Measurements from ENCODE around the gene CAMP. TPM values are rescaled to one million over a fixed set of nuclear protein-coding genes. Genes with fewer than 3 reads are reported as not detected.

Gene CAMP
- total RNA-seq, 3 donors from 2014 or later = 2.9 TPM; not detected in 2

DNA sequence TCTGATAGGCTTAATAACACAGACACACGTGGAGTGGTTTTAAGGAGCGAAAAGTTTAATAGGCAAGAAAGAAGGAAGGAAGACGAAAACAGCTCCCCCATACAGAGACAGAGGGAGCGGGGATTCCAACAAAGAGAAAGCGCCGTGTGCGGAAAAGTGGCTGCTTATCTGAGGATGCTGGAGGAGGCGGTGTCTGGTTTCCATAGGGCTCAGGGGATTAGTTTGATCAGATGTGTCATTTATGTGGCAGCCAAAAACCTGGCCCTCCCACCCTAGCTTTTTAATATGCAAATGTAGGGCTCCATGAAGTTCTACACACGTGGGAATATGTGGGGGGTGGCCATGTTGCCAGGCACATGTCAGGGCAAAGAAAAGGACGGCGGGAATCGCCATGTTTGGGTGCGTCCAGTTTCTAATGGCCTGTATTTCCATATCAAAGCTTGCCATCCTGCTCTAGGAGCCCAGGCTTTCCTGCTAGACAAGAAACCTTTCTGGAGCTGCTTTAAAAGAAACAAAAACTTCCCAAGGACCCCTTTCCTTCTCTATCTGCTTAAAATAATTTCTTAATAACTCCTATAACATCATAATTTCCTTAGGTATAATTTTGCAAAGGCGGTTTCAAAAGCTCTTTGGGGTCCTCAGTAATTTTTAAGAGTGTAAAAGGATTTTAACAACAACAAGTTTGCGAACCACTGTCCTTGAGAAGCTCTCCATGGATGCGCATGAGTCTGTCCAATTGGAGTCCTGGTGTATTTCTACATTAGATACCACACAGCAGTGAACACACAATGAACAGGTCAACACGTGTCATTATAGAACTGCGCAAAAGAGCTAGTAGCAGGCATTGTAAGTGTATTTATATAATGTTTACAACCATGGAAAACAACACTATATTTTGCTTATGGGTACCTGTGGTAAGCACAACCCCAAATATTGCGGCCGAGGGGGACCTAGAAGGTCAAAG lies 17.0 kb downstream of the CAMP start:
- no peaks in the 10 kb centered on the region for H3K36me3 ChIP-seq
- TF ChIP-seq POLR2AphosphoS5 (IDR thresholded peaks at IDR 0.05) = no peak
- TF ChIP-seq, protein P1, sequence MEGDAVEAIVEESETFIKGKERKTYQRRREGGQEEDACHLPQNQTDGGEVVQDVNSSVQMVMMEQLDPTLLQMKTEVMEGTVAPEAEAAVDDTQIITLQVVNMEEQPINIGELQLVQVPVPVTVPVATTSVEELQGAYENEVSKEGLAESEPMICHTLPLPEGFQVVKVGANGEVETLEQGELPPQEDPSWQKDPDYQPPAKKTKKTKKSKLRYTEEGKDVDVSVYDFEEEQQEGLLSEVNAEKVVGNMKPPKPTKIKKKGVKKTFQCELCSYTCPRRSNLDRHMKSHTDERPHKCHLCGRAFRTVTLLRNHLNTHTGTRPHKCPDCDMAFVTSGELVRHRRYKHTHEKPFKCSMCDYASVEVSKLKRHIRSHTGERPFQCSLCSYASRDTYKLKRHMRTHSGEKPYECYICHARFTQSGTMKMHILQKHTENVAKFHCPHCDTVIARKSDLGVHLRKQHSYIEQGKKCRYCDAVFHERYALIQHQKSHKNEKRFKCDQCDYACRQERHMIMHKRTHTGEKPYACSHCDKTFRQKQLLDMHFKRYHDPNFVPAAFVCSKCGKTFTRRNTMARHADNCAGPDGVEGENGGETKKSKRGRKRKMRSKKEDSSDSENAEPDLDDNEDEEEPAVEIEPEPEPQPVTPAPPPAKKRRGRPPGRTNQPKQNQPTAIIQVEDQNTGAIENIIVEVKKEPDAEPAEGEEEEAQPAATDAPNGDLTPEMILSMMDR (IDR thresholded peaks at IDR 0.05) = no peak
- TF ChIP-seq POLR2A (IDR thresholded peaks at IDR 0.05) = no peak
- H3K27me3 ChIP-seq = no peaks in the 10 kb centered on the region
- H3K9me3 ChIP-seq = no peaks in the 10 kb centered on the region
- peak overlapping the region; percentile 76 to 86 (median 78) for H3K4me3 ChIP-seq
- H3K4me1 ChIP-seq = no peaks in the 10 kb centered on the region
- H3K27ac ChIP-seq = peak overlapping the region; percentile 83 to 84
- intact Hi-C loops (cut with DNase I; ENCODE audit: low total_unique reads) = no loop called here
- DNase-seq (ENCODE audit: low spot score in 2 of 2) = no peak

DNA sequence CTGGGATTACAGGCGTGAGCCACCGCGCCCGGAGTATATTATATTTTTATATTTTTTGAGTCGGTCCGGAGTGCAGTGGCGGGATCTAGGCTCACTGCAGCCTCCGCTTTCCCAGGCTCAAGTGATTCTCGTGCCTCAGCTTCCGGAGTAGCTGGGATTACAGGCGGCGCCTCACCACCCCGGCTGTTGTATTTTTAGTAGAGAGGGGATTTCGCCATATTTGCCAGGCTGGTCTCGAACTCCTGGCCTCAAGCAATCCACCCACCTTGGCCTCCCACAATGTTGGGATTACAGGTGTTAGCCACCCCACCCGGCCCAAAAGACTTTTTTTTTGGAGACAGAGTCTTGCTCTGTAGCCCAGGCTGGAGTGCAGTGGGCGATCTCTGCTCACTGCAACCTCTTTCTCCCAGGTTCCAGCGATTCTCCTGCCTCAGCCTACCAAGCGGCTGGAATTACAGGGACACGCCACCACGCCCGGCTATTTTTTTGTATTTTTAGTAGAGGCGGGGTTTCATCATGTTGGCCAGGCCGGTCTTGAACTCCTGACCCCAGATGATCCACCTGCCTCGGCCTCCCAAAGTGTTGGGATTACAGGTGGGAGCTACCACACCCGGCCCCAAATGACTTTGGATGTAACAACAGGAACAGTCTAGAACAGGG lies 18.6 kb downstream of the CAMP start:
- Histone ChIP-seq H3K27me3 (no peaks in the 10 kb centered on the region), H3K36me3 (no peaks in the 10 kb centered on the region), H3K4me3 (peak overlapping the region; percentile 76 to 86 (median 78)), H3K4me1 (no peaks in the 10 kb centered on the region), H3K27ac (peak overlapping the region in 1 of 2 donors; percentile 83), H3K9me3 (no peaks in the 10 kb centered on the region)
- intact Hi-C loops (cut with DNase I; ENCODE audit: low total_unique reads) = no loop called here
- DNase-seq (ENCODE audit: low spot score in 2 of 2) = no peak
- TF ChIP-seq, protein P1 (IDR thresholded peaks at IDR 0.05) = no peak
- TF ChIP-seq POLR2AphosphoS5 (IDR thresholded peaks at IDR 0.05) = no peak
- no peak for TF ChIP-seq POLR2A (IDR thresholded peaks at IDR 0.05)

DNA sequence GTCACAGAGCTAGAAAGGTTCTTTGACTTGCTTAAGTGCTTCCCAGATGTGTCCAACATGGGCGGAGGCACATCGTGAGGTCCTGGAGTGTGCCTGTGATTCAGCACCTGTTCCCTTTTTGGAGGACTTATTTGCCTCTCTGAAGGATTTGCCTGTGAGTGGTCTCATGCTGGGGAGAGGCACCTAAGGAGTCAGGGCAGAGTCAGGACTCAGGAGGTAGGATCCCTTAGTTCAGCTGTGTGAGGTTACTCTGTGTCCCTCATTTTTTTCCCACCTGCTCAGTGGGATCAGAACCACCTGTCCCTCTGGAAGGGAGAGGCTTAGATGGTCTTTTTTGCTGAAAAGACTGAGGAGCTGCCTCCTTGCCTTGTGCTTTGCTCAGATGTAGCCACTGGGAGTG lies 20.6 kb downstream of the CAMP start:
- Histone ChIP-seq H3K9me3 (no peaks in the 10 kb centered on the region), H3K27ac (no peak overlapping the region), H3K36me3 (no peaks in the 10 kb centered on the region), H3K27me3 (no peaks in the 10 kb centered on the region), H3K4me3 (no peak overlapping the region), H3K4me1 (no peaks in the 10 kb centered on the region)
- TF ChIP-seq POLR2AphosphoS5 (IDR thresholded peaks at IDR 0.05) (no peak), POLR2A (IDR thresholded peaks at IDR 0.05) (no peak)
- TF ChIP-seq, protein P1 (IDR thresholded peaks at IDR 0.05) = no peak
- no peak for DNase-seq (ENCODE audit: low spot score in 2 of 2)
- intact Hi-C loops (cut with DNase I; ENCODE audit: low total_unique reads) = no loop called here

DNA sequence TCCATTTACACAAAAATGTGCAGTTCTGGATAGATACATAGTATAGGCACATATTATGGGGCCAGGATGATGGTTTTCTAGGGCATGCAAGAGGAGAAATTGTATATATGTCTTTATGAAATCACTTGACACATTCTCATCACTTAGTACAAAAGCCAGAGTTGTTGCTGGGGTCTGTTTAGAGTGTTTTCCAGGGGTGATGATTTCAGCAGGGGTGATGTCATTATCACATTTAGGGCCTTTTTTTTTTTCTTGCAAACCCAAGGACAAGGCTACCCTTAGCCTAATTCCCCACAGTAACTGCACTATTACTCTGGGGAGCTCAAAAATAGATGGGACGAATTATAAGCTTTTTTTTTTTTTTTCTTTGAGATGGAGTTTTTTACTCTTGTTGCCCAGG lies 21.2 kb downstream of the CAMP start:
- no peak for DNase-seq (ENCODE audit: low spot score in 2 of 2)
- Histone ChIP-seq H3K27ac (no peak overlapping the region), H3K9me3 (no peaks in the 10 kb centered on the region), H3K4me1 (no peaks in the 10 kb centered on the region), H3K27me3 (no peaks in the 10 kb centered on the region), H3K4me3 (no peak overlapping the region), H3K36me3 (no peaks in the 10 kb centered on the region)
- TF ChIP-seq POLR2AphosphoS5 (IDR thresholded peaks at IDR 0.05) (no peak), POLR2A (IDR thresholded peaks at IDR 0.05) (no peak)
- TF ChIP-seq, protein P1 (IDR thresholded peaks at IDR 0.05) = no peak
- intact Hi-C loops (cut with DNase I; ENCODE audit: low total_unique reads) = no loop called here

DNA sequence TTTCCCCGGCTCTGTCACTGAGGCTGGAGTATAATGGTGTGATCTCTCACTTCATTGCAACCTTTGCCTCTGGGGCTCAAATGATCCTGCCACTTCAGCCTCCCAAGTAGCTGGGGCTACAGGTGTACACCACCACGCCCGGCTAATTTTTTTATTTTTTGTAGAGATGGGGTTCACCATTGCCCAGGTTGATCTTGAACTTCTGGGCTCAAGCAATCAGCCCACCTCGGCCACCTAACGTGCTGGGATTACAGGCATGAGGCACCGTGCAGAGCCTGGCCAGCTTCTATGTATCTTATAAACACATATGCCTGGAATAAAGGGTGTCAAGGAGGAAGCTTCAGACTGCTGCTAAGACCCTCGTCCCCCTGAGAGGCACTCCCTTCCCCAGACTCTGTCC lies 21.8 kb downstream of the CAMP start:
- H3K27ac ChIP-seq = no peak overlapping the region
- intact Hi-C loops (cut with DNase I; ENCODE audit: low total_unique reads) = no loop called here
- no peak for DNase-seq (ENCODE audit: low spot score in 2 of 2)
- H3K4me1 ChIP-seq = no peaks in the 10 kb centered on the region
- no peaks in the 10 kb centered on the region for H3K36me3 ChIP-seq
- H3K4me3 ChIP-seq = no peak overlapping the region
- H3K9me3 ChIP-seq = no peaks in the 10 kb centered on the region
- H3K27me3 ChIP-seq = no peaks in the 10 kb centered on the region
- TF ChIP-seq POLR2A (IDR thresholded peaks at IDR 0.05) = no peak
- TF ChIP-seq POLR2AphosphoS5 (IDR thresholded peaks at IDR 0.05) = no peak
